Nephron progenitor cell (in vitro differentiated cells): ENCODE results near the gene ZNF322.
A peak's percentile ranks its signal among the peaks of the same experiment; 100 is the strongest.

Experiments
- DNase-seq: peaks from one replicate; pipeline ENCODE4 v3.0.0; 2021
- H3K27ac Mint-ChIP-seq: 2 replicates; pipeline ENCODE4 v1.8.0; 2021; ENCODE audit warnings: mild to moderate bottlenecking, moderate library complexity, mixed read lengths
- H3K27me3 Mint-ChIP-seq: 2 replicates; pipeline ENCODE4 v1.8.0; 2021; ENCODE audit warnings: mild to moderate bottlenecking, low read depth, mixed read lengths; ENCODE audit not compliant: poor library complexity
- H3K36me3 Mint-ChIP-seq: 2 replicates; pipeline ENCODE4 v1.8.0; 2021; ENCODE audit warnings: low read depth, mixed read lengths
- H3K4me1 Mint-ChIP-seq: 2 replicates; pipeline ENCODE4 v1.8.0; 2021; ENCODE audit warnings: mixed read lengths
- H3K4me3 Mint-ChIP-seq: 2 replicates; pipeline ENCODE4 v1.8.0; 2021; ENCODE audit warnings: mild to moderate bottlenecking, moderate library complexity, mixed read lengths
- H3K9me3 Mint-ChIP-seq: 2 replicates; pipeline ENCODE4 v1.8.0; 2021; ENCODE audit warnings: mild to moderate bottlenecking, moderate library complexity, mixed read lengths
- TF ChIP-seq, protein P1 (sequence below): fragments of 200-600 bp; sonication (generic); IDR thresholded peaks from 2 replicates; pipeline ENCODE4 v1.5.0; 2021; ENCODE audit warnings: antibody characterized with exemption

ZNF322 gene

DNA sequence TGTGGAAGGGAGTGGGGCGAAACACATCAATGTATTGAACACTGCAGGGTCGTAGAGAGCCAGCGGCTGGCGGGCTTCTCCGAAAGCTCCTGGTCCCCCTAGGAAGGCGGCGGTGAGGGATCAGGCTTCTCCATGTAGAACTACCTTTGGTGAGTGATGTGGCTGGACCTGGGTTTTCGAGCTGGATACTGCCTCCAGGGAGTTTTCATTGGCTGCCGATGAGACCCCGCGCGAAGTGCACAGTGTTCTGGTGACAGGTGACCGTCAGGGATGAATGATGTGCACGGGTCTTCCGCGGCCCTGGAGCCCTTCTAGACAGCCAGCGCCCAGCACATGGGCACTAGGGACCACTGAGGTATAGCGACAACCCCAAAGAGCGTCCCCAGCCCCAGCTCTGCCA, 46.3 kb downstream of the ZNF322 start:
- TF ChIP-seq, protein P1, sequence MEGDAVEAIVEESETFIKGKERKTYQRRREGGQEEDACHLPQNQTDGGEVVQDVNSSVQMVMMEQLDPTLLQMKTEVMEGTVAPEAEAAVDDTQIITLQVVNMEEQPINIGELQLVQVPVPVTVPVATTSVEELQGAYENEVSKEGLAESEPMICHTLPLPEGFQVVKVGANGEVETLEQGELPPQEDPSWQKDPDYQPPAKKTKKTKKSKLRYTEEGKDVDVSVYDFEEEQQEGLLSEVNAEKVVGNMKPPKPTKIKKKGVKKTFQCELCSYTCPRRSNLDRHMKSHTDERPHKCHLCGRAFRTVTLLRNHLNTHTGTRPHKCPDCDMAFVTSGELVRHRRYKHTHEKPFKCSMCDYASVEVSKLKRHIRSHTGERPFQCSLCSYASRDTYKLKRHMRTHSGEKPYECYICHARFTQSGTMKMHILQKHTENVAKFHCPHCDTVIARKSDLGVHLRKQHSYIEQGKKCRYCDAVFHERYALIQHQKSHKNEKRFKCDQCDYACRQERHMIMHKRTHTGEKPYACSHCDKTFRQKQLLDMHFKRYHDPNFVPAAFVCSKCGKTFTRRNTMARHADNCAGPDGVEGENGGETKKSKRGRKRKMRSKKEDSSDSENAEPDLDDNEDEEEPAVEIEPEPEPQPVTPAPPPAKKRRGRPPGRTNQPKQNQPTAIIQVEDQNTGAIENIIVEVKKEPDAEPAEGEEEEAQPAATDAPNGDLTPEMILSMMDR = no peak
- peak; percentile 12 for DNase-seq
- Mint-ChIP-seq H3K4me3 (peak overlapping the region; percentile 89), H3K27ac (no peak overlapping the region), H3K4me1 (peaks cover 16% of the 10 kb centered on the region), H3K36me3 (no peaks in the 10 kb centered on the region), H3K27me3 (peaks cover 84% of the 10 kb centered on the region), H3K9me3 (peaks cover 18% of the 10 kb centered on the region)

DNA sequence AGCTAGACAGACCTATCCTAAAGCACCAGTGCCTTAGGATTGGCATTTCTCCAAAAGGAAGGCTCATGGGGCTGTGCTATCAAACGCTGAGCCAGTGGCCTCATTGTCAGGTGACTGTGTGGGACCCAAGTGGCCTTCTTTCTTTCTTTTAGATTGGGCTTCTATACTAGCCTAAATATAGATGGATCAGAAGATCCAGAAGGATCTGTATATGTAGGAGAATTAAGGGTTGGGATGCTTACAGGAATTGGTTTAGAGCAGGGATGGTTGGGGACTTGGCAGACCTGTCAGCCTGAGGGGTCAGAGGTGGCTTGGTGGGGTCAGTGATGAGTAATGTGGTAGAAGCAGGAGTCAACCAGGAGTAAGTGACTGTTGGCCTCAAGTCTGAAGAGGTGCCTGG, 47.9 kb downstream of the ZNF322 start:
- DNase-seq = no peak
- peaks cover 21% of the 10 kb centered on the region for H3K4me1 Mint-ChIP-seq
- H3K27ac Mint-ChIP-seq = no peak overlapping the region
- peaks cover 16% of the 10 kb centered on the region for H3K9me3 Mint-ChIP-seq
- H3K27me3 Mint-ChIP-seq = peaks cover 88% of the 10 kb centered on the region
- H3K36me3 Mint-ChIP-seq = no peaks in the 10 kb centered on the region
- H3K4me3 Mint-ChIP-seq = no peak overlapping the region
- TF ChIP-seq, protein P1 = no peak

DNA sequence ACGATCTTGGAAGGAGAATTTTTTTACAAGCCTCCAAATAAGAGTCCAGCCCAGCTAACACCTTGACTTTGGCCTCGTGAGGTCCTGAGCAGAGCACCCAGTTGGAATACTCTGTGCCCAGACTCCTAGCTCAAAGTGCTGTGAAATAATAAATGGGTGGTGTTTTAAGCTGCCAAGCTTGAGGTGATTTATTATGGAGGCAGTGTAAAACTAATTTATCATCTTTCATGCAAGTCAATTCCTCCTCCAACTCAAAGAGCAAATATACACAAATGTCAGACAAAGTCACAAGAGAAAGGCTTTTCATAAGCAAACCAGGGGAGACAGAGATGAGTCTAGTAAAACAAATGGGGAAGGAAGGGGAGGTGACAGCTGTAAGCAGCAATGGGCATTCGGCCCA, 50.1 kb downstream of the ZNF322 start:
- DNase-seq = no peak
- Mint-ChIP-seq H3K4me3 (no peak overlapping the region), H3K27me3 (peaks cover 85% of the 10 kb centered on the region), H3K27ac (no peak overlapping the region), H3K9me3 (no peaks in the 10 kb centered on the region), H3K36me3 (no peaks in the 10 kb centered on the region), H3K4me1 (peaks cover 14% of the 10 kb centered on the region)
- TF ChIP-seq, protein P1 = no peak

DNA sequence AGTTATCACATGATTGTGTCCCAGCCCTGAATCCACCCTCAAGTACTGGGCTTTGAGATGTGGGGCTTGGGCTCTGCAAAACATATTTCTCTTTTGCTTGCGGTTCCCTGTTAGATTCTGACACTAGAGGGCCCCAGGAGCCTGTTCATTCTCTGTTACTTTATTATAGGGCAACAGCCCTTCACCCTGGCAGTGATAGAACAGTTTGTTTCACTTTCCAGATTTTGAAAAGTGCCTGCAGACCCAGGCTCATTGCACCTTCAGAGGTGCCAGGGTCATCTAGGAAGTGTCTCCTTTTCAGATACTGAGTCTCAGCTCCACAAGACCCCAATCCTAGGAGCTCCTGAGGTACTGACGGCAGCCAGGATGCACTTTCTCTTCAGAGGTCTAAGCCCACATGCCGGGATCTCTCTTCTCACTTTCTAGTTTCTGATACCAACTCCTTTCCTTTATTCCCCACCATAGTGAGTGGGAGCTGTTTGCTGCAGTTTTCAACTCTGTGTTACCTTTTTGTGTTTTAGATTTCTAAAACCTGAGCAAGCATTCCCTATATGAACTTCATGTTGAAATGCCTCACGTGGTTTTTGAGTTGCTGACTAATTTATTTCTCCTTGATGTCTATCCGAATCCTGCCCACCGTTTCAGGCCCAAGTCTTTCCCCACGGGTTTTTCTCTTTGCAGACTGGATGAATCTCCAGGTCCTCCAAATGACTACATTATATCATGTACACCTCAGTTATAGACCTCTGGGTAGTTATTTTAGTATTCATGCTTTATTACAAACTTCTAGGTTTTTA, 51.9 kb downstream of the ZNF322 start:
- no peaks in the 10 kb centered on the region for H3K9me3 Mint-ChIP-seq
- no peaks in the 10 kb centered on the region for H3K36me3 Mint-ChIP-seq
- peaks cover 73% of the 10 kb centered on the region for H3K27me3 Mint-ChIP-seq
- H3K27ac Mint-ChIP-seq = no peak overlapping the region
- H3K4me3 Mint-ChIP-seq = no peak overlapping the region
- peaks cover 17% of the 10 kb centered on the region for H3K4me1 Mint-ChIP-seq
- TF ChIP-seq, protein P1 = peak; percentile 71
- DNase-seq = peak; percentile 50

DNA sequence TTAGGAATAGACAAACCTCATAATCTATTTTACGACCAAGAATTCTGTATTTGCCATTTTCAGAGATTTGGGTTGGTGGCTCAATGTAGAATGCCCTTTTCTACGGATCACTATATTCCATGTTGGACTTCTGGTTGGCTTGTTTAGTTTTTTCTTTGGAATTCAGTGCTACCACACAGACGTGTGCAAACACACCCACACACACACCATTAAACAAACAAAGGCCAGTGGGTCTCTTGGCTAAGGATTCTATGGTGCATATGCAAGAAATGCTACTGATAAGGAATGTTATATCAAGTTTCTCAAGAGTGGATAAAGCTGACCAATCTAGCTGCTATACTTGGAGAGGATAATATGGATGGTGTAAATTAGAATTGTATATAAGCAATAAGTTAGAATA, 54.7 kb downstream of the ZNF322 start:
- Mint-ChIP-seq H3K4me3 (no peak overlapping the region), H3K36me3 (no peaks in the 10 kb centered on the region), H3K4me1 (peaks cover 17% of the 10 kb centered on the region), H3K27me3 (peaks cover 44% of the 10 kb centered on the region), H3K27ac (no peak overlapping the region), H3K9me3 (no peaks in the 10 kb centered on the region)
- DNase-seq = no peak
- TF ChIP-seq, protein P1 = no peak

DNA sequence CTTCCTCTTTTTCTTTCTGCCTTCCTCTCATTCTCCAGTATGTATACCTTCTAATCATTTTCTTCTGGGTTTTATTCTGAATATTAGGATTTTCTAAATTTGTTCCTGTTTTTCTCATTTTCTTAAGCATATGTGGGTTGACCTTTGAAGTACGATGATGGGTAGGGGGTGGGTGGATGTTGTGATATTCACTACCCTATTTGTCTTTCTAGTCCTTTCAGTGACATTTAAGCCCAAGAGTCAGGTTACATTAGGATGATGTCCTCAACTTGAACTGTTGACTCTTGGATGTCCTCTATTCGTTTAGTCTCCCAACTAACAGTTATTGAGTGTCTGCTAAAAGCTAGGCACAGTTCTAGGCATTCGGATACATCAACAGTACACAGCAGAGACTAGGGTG, 55.5 kb downstream of the ZNF322 start:
- Mint-ChIP-seq H3K36me3 (peaks cover 4% of the 10 kb centered on the region), H3K27ac (no peak overlapping the region), H3K27me3 (peaks cover 38% of the 10 kb centered on the region), H3K9me3 (no peaks in the 10 kb centered on the region), H3K4me3 (no peak overlapping the region), H3K4me1 (peaks cover 17% of the 10 kb centered on the region)
- DNase-seq = no peak
- TF ChIP-seq, protein P1 = no peak
